Prostate gland (tissue), 2 donors: ENCODE data around the gene ARHGAP32.

Source experiments
- CTCF ChIP-seq, 4 experiments: fragments of 200-600 bp in 2 of 4; fragments of 450-650 bp in 2 of 4; sonication (generic) in 2 of 4; IDR thresholded peaks; 1 replicate in 3 of 4; 2 replicates in 1 of 4; pipeline ENCODE4 v1.5.1; 2016 to 2019; ENCODE audit warnings: antibody characterized with exemption in 4 of 4, mild to moderate bottlenecking in 2 of 4, moderate library complexity in 2 of 4
- POLR2A ChIP-seq: fragments of 450-650 bp; IDR thresholded peaks from one replicate; pipeline ENCODE4 v1.6.1; 2016; ENCODE audit warnings: antibody characterized with exemption, mild to moderate bottlenecking
- POLR2AphosphoS5 ChIP-seq: sonication (generic); formaldehyde crosslinking; IDR thresholded peaks from one replicate; pipeline ENCODE4 v1.6.1; 2017; ENCODE audit warnings: antibody characterized with exemption

DNA sequence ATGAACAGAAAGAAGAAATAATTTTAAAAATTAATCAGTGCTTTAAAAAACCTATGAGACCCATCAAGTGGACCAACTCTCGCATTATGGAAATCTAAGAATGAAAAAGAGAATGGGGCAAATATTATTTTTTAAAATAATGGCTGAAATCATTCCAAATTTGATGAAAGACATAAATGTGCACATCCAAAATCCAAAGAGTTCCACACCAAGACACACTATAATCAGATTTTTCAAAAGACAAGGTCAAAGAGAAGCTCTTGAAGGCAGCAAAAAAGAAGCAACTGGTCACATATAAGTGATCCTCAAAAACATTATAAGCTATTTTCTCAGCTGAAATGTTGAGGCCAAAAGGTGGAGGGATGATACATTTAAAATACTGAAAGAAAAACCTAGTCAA is 85.3 kb downstream of the ARHGAP32 start:
- TF ChIP-seq CTCF (IDR thresholded peaks at IDR 0.05) (no peak), POLR2AphosphoS5 (no peak), POLR2A (no peak)
